ENCODE results near the gene NKG7.

The NKG7 gene

DNA sequence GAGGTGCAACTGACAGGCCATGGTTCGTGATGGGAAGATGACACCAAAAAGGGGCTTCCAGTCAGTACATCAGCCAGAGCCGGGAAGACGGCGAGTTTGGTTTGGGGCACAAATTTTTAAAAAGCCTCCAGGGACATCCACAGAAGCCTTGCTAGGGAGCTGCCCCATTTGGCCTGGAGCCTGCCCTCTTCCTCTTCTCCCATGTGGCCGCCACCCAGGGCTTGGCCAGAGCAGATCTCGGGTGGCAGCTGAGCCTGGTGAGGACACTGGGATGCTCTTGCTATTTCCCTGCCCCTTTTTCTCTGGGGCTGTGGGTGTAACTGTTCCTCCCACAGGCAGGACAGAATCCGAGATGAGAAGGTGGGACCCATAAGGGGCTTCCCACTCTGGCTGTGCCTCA lies 14.5 kb downstream of the NKG7 start:
- Mint-ChIP-seq H3K27me3 (no peaks in the 10 kb centered on the region), H3K4me3 (no peak overlapping the region), H3K36me3 (ENCODE audit: low read depth) (peaks cover 37% of the 10 kb centered on the region), H3K4me1 (ENCODE audit: low read depth) (peaks cover 51% of the 10 kb centered on the region), H3K9me3 (no peaks in the 10 kb centered on the region), H3K27ac (no peak overlapping the region)
- DNase-seq, result no peak

DNA sequence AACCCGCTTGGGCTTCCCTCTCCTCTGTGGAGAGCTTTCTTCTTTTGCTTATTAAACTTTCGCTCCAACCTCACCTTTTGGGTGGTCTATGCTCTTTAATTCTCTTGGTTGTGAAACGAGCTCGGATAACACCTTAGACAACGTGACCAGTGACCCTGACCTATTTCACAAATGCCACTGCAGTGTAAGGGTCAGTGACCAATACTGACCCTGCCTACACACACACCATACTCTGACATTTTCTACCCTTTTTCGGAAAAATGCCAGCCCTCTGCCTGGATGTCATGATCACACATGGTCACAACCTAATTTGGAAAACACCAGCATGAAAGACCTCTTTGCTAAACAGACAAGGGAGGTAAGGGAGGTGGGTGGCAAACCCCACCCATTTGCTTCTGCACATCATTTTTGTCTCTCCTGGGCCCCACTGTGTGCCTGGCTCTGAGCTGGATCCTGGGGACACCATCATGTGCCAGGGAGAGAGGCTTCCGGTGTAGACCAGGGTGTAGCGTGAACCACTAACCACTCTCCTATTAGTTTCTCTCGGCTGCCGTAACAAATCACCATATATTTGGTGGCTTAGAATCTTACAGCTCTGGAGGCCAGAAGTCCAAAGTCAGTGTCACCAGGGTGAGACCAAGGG lies 16.2 kb downstream of the NKG7 start:
- no peak for DNase-seq
- Mint-ChIP-seq H3K36me3 (ENCODE audit: low read depth) (peaks cover 45% of the 10 kb centered on the region), H3K4me1 (ENCODE audit: low read depth) (peaks cover 39% of the 10 kb centered on the region), H3K9me3 (no peaks in the 10 kb centered on the region), H3K27ac (no peak overlapping the region), H3K4me3 (no peak overlapping the region), H3K27me3 (no peaks in the 10 kb centered on the region)

DNA sequence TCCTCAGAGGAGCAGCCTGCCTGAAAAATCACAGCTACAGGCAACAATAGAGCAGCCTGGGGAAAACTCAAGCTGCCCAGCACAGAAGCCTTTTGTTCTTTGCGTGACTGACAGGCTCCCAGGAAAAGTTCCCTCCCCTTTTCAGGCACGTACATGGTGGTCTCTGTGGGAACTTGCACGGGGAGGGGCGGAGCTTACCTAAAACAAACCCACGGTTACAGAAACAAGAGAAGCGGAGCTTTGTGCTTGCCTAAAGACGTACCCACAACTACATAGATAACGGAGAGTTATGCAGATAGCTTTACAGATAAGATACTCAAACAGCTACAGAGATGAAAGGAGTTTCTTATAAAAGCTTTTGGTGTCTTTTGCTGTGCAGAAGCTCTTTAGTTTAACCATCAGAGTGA lies 17.7 kb downstream of the NKG7 start:
- peak overlapping the region; percentile 79 for H3K27ac Mint-ChIP-seq
- peaks cover 33% of the 10 kb centered on the region for H3K4me1 Mint-ChIP-seq (ENCODE audit: low read depth)
- H3K4me3 Mint-ChIP-seq, result peak overlapping the region; percentile 16
- H3K36me3 Mint-ChIP-seq (ENCODE audit: low read depth), result peaks cover 58% of the 10 kb centered on the region
- DNase-seq, result no peak
- no peaks in the 10 kb centered on the region for H3K27me3 Mint-ChIP-seq
- H3K9me3 Mint-ChIP-seq, result no peaks in the 10 kb centered on the region

DNA sequence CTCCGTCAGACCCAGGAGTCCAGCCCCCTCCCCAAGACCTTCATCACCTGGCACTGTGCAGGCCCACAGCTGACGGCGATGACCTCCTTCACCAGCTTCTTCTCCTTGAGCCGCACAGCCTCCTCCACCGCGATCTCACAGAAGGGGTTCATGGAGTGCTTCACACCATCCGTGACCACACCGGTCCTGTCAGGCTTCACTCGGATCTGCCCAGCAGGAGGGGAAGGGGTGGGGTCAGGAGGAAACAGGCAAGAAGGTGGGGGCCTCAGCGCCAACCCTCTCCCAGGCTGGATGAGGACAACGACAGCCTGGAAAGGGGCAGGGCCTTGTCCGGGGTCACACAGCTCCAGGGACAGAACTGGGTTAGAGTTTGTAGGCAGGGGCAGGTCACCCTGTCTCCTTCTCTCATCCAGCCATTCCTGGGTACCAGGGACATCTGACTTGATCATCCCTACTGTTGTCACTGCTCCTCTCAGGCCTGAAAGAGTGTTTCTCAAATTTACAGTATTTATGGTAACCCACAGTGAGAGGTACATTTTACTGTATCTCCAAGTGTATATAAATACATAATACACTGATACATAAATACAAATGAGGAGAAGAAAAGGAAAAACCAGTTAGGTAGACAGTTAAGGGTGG lies 18.2 kb downstream of the NKG7 start:
- H3K4me1 Mint-ChIP-seq (ENCODE audit: low read depth), result peaks cover 29% of the 10 kb centered on the region
- no peaks in the 10 kb centered on the region for H3K9me3 Mint-ChIP-seq
- peak overlapping the region; percentile 79 for H3K27ac Mint-ChIP-seq
- no peaks in the 10 kb centered on the region for H3K27me3 Mint-ChIP-seq
- no peak for DNase-seq
- H3K36me3 Mint-ChIP-seq (ENCODE audit: low read depth), result peaks cover 59% of the 10 kb centered on the region
- H3K4me3 Mint-ChIP-seq, result no peak overlapping the region

DNA sequence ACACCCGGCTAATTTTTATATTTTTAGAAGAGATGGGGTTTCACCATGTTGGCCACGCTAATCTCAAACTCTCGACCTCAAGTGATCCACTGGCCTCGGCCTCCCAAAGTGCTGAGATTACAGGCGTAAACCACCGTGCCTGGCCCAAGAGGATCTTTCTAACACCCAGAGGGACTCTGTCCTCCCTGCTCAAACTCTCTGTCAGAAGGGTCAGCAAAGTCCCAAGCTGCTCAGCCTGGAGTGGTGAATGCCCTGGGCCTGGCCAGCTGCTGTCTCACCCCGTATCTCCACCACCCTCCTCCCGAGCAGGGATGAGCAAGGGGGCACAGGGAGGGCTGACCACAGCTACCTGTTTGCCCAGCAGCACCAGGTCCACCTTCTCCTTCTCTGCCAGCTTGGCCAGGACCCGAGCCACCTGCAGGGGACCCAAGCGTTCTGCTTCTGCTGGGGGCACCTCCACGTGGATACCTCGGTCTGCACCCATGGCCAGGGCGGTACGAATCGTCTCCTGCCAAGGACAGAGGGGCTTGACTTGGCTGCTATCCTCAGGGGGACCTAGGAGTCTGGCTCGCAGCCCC lies 19.6 kb downstream of the NKG7 start:
- Mint-ChIP-seq H3K36me3 (ENCODE audit: low read depth) (peaks cover 64% of the 10 kb centered on the region), H3K9me3 (no peaks in the 10 kb centered on the region), H3K27me3 (no peaks in the 10 kb centered on the region), H3K4me1 (ENCODE audit: low read depth) (peaks cover 25% of the 10 kb centered on the region), H3K27ac (no peak overlapping the region), H3K4me3 (no peak overlapping the region)
- no peak for DNase-seq

DNA sequence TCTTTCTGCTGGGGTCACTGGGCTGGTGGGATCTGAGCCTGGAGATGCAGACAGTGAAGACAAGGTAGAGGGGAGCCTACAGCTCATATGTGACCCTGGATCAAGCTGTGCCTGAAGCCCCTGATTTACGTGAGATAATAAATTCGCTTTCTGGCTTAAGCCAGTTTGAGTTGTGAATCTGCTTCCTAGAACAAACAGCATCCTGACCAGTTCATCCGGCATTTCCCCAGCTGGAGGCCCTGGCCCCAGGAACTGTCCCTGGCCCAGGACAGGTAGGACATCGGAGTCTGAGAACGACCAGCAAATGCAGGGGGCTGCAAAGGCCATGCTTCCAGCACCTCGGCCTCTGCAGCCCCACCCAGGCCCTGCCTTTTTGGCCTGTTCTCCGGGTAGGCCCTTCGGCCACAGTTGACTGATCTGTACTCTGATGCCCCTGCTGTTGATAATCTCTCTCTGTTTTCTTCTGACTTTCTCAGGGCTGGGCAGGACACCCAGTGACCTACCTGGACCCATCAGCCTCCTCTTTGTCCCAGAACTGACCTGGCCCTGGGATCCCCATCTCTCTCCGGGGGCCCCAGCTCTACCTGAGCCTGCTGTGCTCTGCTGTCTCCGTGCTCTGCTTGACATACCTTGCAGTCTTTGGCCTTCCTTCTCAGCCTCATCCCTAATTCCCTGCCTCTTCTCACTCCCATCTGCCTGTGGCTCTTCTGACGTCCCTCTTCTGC lies 21.0 kb downstream of the NKG7 start:
- Mint-ChIP-seq H3K4me1 (ENCODE audit: low read depth) (peaks cover 18% of the 10 kb centered on the region), H3K27ac (peak overlapping the region; percentile 53), H3K36me3 (ENCODE audit: low read depth) (peaks cover 69% of the 10 kb centered on the region), H3K27me3 (no peaks in the 10 kb centered on the region), H3K9me3 (no peaks in the 10 kb centered on the region), H3K4me3 (no peak overlapping the region)
- DNase-seq, result no peak

DNA sequence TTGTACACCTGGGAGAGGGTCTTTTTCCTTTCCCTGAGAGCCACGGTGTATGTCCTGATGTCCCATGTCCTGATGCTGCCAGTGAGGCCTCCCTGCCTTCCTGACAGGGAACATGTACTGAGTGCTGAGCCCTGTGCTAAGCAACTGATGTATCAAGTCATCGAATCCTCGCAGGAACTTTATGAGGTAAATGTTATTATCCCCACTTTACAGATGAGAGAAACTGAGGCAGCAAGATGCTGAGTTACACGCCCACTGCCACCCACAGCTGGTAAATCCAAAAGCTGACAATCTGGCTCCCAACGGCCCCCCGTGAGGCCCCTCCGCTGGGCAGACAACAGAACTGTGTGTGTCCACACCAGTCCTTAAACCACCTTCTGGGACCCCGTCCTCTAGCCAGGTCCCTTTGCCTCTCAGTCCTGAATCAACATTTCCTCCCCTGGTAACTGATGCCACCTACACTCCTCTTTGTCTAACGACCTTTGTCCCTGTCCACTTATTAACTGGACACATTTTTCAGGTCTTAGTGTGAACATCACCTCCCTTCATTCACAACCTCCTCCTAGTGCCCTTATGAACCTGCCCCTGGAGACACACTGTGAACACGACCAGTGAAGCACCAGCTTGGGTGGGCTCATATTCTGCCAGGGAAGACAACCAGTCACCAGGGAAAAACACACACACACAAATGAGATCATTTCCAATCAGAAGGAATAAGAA lies 25.1 kb downstream of the NKG7 start:
- no peak for DNase-seq
- H3K27ac Mint-ChIP-seq, result peak overlapping the region; percentile 34
- peaks cover 73% of the 10 kb centered on the region for H3K36me3 Mint-ChIP-seq (ENCODE audit: low read depth)
- no peaks in the 10 kb centered on the region for H3K9me3 Mint-ChIP-seq
- H3K4me3 Mint-ChIP-seq, result no peak overlapping the region
- H3K27me3 Mint-ChIP-seq, result no peaks in the 10 kb centered on the region
- H3K4me1 Mint-ChIP-seq (ENCODE audit: low read depth), result no peaks in the 10 kb centered on the region

DNA sequence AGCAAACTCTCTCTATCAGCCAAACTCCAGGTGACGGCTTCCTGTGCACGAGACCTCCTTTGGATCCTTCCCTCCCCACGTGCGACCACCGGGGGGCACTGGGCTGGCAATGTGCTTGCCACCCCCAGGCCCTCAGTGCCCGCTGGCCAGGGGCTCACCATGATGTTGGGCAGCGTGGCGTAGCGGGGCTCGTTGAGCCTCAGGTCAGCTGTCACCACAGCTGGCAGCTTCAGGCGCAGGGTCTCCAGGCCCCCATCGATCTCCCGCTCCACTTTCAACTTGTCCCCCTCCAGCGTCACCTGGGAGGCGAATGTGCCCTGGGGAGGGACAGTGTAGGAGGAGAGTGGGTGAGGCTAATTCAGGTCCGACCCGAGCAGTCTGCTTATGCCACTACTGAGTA lies 25.7 kb downstream of the NKG7 start:
- no peak overlapping the region for H3K27ac Mint-ChIP-seq
- H3K36me3 Mint-ChIP-seq (ENCODE audit: low read depth), result peaks cover 67% of the 10 kb centered on the region
- H3K27me3 Mint-ChIP-seq, result no peaks in the 10 kb centered on the region
- no peaks in the 10 kb centered on the region for H3K9me3 Mint-ChIP-seq
- no peak overlapping the region for H3K4me3 Mint-ChIP-seq
- no peaks in the 10 kb centered on the region for H3K4me1 Mint-ChIP-seq (ENCODE audit: low read depth)
- no peak for DNase-seq

DNA sequence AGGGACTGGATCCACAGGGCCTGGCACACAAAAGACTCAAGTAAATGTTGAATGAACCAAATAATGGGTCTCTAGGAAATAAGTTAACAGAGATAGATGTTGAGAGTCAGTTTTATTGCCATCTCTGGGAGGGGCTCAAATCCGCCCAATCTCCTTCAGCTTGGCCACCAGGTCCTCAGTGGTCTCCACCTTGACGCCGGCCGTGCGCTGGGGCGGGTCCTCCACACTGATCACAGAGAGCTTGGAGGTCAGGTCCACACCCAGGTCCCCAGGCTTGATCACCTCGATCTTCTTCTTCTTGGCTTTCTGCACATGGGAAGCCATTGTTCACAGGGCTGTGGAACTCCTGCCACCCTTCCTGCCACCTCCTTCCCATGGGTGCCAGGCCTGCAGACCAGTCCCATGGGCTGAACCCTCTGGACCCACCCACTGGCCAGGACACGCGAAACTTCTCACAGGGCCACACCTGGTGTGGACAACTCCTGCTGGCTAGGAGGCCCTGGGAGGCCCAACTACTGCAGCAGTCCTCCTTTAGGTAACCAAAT lies 27.3 kb downstream of the NKG7 start:
- Mint-ChIP-seq H3K27ac (no peak overlapping the region), H3K27me3 (peaks cover 3% of the 10 kb centered on the region), H3K36me3 (ENCODE audit: low read depth) (peaks cover 51% of the 10 kb centered on the region), H3K4me3 (no peak overlapping the region), H3K4me1 (ENCODE audit: low read depth) (peaks cover 2% of the 10 kb centered on the region), H3K9me3 (no peaks in the 10 kb centered on the region)
- DNase-seq, result no peak

DNA sequence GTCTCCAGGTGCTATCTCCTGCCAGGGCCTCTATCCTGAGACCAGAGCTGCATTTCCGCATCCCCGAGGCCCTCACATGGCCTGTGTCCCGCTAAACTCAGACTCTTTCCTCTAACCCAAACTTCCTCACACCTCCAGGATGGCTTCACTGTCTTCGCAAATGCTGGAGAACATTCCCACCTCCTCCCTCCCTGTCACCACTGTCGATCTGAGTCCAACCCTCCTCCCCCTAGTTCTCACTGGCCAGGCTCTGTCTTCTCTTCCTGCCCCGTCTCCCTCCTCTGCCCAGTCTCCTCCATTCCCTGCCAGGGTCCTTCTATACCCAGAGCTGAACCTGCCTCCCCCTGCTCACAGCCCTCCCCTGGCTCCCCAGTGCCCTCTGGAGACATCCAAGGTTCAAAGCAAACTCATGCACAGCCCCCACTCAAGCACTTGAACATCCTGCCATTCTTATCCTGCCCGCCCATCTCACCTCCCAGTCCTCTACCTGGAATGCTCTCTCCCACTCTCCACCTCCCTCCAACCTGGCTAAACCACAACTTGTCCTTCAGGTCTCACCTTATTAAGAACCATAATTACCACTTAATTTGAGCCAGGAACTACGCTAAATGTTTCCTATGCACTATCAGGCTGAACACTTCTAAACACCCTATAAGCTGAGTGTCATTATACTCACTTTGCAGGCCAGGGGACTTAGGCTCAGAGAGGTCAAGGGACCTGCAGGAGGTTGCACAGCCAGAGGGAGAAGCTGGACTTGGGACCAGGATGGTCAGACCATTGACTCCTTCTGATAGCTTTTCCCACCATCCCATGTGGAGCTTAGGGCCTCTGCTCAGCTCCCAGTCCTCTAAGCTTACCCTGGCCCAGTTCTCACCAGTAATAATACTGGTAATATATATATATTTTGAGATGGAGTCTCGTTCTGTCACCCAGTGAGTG lies 29.6 kb downstream of the NKG7 start:
- Mint-ChIP-seq H3K9me3 (peaks cover 2% of the 10 kb centered on the region), H3K36me3 (ENCODE audit: low read depth) (peaks cover 33% of the 10 kb centered on the region), H3K4me3 (no peak overlapping the region), H3K27ac (peak overlapping the region; percentile 13), H3K27me3 (peaks cover 3% of the 10 kb centered on the region), H3K4me1 (ENCODE audit: low read depth) (peaks cover 16% of the 10 kb centered on the region)
- no peak for DNase-seq

DNA sequence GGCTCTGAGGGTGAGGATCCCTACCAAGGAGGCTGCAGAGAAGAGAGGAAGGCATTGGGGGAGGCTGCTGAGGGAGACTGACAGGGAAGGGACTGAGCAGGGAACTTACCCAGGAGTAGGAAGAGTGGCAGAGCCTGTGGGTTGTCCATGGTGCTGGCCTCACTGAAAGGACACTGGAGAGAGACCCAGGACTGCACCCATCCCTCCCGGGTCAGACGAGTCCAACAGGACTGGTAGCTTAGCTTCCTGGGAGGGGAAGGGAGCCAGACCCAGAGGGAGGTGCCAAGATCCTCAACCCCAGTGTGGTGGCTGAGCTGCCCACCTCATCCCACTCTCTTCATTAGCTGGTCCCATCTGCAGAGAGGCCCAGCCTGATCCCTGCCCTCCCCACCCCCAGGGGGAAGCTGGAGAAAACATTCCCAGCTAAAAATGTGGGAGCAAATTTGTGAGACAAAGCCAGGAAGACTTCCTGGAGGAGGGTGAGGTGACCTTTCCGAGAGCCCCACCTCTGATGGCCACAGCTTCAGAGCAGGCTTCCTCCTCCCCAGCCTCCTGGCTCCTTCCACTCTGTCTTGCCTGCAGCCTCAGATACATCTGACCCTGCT lies 30.4 kb downstream of the NKG7 start, which contains the start of gene VSIG10L:
Gene VSIG10L (minus strand): TSS at position 164 of the 605 bp plus-strand sequence. CDS start 15 bp downstream, at position 149.
- peaks cover 16% of the 10 kb centered on the region for H3K4me1 Mint-ChIP-seq (ENCODE audit: low read depth)
- no peak for DNase-seq
- peak within 1 kb of the TSS; percentile 13 for H3K27ac Mint-ChIP-seq
- peaks cover 3% of the 10 kb centered on the region for H3K27me3 Mint-ChIP-seq
- H3K4me3 Mint-ChIP-seq, result peak within 1 kb of the TSS; percentile 65
- H3K9me3 Mint-ChIP-seq, result peaks cover 2% of the 10 kb centered on the region
- H3K36me3 Mint-ChIP-seq (ENCODE audit: low read depth), result peaks cover 25% of the 10 kb centered on the region

DNA sequence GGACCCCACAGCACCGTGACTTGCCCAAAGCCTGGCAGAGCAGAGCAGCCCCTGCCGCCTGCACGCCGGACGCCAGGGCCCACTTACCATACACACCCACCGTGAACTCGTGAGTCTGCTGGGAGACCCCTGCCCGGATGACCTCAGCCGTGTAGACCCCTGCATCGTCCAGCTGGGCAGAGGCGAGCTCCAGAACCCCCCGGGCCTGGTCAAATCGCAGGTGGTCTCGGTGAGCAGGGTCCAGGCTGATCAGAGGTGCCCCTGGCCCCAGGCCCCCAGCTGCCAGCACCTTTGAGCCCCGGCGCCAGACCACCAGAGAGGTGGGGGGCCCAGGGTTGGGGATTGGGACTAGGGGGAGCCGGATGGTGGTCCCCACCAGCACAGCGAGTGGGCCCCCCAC lies 31.4 kb downstream of the NKG7 start:
- Mint-ChIP-seq H3K27me3 (peaks cover 3% of the 10 kb centered on the region), H3K36me3 (ENCODE audit: low read depth) (peaks cover 16% of the 10 kb centered on the region), H3K9me3 (peaks cover 2% of the 10 kb centered on the region), H3K4me1 (ENCODE audit: low read depth) (peaks cover 16% of the 10 kb centered on the region), H3K27ac (no peak overlapping the region), H3K4me3 (peak overlapping the region; percentile 65)
- DNase-seq, result no peak

All from activated T-cell treated with anti-CD3 and anti-CD28 coated beads, Interleukin-2, amount 50 U/mL, for 24 hours (primary cell).